Esophagus squamous epithelium (tissue), 4 donors: Measurements from ENCODE around the gene CPXM2.

Experiments
- POLR2A ChIP-seq, 4 donors: fragments of 450-650 bp; IDR thresholded peaks; one replicate each; pipeline ENCODE4 v1.6.1; 2017; ENCODE audit warnings: antibody characterized with exemption in 4 of 4, mild to moderate bottlenecking in 4 of 4, moderate library complexity in 3 of 4
- TF ChIP-seq, protein P1 (sequence below), 6 experiments: fragments of 450-650 bp in 4 of 6; fragments of 200-600 bp in 2 of 6; sonication (generic) in 2 of 6; IDR thresholded peaks; one replicate each; pipeline ENCODE4 v1.5.1; 2016 to 2019; ENCODE audit warnings: antibody characterized with exemption in 6 of 6, mild to moderate bottlenecking in 4 of 6, moderate library complexity in 4 of 6

GRCh38 chr10:123726836-123727235, 164.8 kb downstream of the CPXM2 start:
- TF ChIP-seq, protein P1, sequence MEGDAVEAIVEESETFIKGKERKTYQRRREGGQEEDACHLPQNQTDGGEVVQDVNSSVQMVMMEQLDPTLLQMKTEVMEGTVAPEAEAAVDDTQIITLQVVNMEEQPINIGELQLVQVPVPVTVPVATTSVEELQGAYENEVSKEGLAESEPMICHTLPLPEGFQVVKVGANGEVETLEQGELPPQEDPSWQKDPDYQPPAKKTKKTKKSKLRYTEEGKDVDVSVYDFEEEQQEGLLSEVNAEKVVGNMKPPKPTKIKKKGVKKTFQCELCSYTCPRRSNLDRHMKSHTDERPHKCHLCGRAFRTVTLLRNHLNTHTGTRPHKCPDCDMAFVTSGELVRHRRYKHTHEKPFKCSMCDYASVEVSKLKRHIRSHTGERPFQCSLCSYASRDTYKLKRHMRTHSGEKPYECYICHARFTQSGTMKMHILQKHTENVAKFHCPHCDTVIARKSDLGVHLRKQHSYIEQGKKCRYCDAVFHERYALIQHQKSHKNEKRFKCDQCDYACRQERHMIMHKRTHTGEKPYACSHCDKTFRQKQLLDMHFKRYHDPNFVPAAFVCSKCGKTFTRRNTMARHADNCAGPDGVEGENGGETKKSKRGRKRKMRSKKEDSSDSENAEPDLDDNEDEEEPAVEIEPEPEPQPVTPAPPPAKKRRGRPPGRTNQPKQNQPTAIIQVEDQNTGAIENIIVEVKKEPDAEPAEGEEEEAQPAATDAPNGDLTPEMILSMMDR (IDR thresholded peaks at IDR 0.05) = no peak
- no peak for TF ChIP-seq POLR2A (IDR thresholded peaks at IDR 0.05)
